ES-I3 (cell line): Measurements from ENCODE around the gene NARS2.

Experiments used
- H3K36me3 ChIP-seq: 2 replicates; pipeline ENCODE4 v1.6.1; 2013; ENCODE audit warnings: mild to moderate bottlenecking, low read length, control low read depth, moderate library complexity; ENCODE audit not compliant: insufficient read depth
- H3K4me1 ChIP-seq: 2 replicates; pipeline ENCODE4 v1.6.1; 2013; ENCODE audit warnings: mild to moderate bottlenecking, control low read depth, low read length; ENCODE audit not compliant: insufficient read depth
- H3K9ac ChIP-seq: 2 replicates; pipeline ENCODE4 v1.6.1; 2013; ENCODE audit warnings: low read depth, mild to moderate bottlenecking, low read length, moderate library complexity
- H3K9me3 ChIP-seq: 2 replicates; pipeline ENCODE4 v1.6.1; 2013; ENCODE audit warnings: mild to moderate bottlenecking, low read length, moderate library complexity; ENCODE audit not compliant: control insufficient read depth, insufficient read depth

Gene NARS2

DNA sequence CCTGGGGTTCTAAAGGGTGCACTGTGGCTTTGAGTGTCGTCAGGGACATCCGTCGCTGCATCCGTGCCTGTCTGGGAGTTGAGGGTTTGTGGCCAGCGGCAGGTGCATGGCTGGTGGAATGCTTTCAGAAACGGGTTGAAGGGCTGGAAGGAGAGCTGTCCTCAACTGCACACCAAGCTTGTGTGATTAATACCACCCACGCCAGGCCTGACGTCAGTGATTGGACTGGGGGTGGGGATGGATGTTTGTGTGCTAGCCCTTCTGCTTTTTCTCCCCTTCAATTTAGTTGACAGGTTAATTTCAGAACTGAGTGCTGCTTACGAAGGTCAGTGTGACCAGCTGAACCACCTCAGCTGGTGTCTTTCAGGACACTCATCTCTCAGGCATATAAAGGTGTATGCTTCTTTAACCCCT lies 153.9 kb downstream of the NARS2 start:
- Histone ChIP-seq H3K9me3 (no peaks in the 10 kb centered on the region), H3K36me3 (no peaks in the 10 kb centered on the region), H3K9ac (no peak overlapping the region), H3K4me1 (peaks cover 17% of the 10 kb centered on the region)

DNA sequence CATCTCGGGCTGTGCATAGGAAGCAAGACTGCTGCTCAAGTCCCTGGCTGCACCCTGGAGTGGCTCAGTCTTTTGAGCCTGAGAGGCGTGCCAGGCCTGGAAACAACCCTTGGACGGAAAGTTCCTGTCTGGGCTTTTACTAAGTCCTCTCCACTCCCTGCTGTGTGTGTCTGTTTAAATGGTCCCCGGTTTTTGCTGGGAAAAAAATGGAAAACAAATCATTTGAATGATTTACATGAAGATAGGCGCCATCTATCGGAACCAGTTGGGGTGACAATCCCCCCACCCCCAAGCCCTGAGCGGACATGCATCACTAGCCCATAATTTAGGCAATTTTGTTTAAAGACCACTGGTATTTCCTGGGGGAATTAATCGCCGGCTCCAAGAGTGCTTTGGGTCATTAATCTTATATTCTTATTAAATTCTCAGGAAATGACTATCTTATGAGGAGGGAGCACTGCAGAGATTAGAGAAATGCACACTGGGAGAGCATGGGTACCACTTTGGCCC lies 154.4 kb downstream of the NARS2 start:
- Histone ChIP-seq H3K9ac (no peak overlapping the region), H3K4me1 (peaks cover 15% of the 10 kb centered on the region), H3K9me3 (no peaks in the 10 kb centered on the region), H3K36me3 (no peaks in the 10 kb centered on the region)

DNA sequence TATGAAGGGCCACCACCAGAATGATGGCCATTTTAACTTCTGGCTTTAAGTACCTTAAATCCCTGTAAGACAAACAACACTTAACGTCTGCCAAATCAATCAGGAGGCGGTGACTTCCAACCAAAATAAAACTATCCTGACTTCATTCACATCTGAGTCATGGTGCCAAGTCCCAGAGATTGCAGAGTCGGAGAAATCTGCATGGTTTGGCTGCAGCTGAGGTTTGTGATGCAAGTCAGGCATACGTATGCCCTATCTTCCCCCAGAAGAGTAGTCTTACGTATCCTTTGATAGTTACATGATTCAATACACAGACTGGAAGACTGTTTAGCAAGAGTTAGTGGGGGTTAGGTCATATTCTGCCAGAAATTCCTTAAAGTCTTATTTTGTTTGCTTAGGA lies 155.3 kb downstream of the NARS2 start:
- Histone ChIP-seq H3K36me3 (no peaks in the 10 kb centered on the region), H3K9ac (no peak overlapping the region), H3K9me3 (no peaks in the 10 kb centered on the region), H3K4me1 (peaks cover 5% of the 10 kb centered on the region)

DNA sequence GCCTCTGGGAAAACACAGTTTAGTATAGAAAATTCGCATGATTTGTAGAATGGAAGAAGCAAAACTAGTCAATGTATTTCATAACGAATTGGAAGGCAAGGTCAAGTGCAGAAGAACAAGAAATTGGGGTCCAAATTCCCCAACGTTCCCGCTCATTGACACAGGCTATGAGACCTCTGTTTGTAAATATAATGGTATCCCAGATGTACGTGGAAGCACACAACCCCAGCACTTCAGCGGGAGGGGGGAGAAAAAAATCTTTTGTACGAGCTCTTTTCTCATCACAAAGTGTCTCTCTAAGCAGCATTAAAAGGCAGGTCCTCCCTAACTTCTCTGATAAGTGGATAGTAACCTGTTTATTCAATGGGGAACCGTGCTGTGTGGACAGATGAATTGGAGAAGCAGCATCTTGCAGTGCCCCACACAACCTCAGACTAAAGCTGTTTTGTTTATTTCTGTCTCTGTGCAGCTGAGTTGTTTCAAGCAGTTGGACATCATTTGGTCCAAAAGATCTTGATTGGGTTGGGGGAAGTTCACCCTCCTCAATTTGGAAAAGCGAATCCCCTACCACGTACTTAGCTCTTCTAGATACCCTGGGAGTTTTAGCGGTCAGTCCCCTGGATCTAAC lies 156.0 kb downstream of the NARS2 start:
- peaks cover 4% of the 10 kb centered on the region for H3K4me1 ChIP-seq
- H3K9ac ChIP-seq = peak overlapping the region; percentile 84; the same call in 1 of the 2 replicates
- H3K9me3 ChIP-seq = no peaks in the 10 kb centered on the region
- no peaks in the 10 kb centered on the region for H3K36me3 ChIP-seq

DNA sequence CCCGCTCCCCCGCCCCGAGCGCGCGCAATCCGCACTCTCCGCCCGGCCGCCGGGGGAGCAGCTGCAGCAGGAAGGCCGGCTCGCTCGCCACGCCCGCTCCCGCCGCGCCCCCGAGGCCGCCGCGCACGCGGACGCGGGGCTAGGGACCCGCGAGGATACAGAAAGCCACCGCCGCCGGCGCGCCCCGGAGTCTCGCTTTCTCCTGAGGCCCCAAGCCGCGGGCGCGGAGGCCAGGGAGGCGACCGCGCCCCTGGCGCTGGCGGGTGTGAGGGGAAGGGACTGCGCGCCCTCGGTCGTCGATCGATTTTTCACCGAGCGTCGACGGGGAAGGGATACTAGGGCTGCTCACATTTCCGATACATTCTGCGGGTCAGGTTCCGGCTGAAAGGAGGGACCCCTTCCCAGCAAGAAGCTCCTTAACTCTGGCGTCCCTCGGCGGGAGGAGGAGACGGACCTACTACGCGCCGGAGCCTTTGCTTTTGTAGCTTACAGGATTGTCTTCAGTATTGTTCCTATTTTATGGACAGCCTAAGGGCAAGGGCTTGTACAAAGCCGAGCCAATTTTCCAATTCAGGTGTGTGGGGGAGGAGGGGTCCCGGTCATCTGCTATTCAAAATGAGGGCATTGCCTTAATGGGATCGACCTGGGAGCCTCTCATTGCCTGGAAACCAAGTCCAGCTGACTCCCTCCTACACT lies 156.6 kb downstream of the NARS2 start:
- H3K9ac ChIP-seq = peak overlapping the region; percentile 84
- H3K4me1 ChIP-seq = peaks cover 4% of the 10 kb centered on the region
- no peaks in the 10 kb centered on the region for H3K36me3 ChIP-seq
- no peaks in the 10 kb centered on the region for H3K9me3 ChIP-seq

DNA sequence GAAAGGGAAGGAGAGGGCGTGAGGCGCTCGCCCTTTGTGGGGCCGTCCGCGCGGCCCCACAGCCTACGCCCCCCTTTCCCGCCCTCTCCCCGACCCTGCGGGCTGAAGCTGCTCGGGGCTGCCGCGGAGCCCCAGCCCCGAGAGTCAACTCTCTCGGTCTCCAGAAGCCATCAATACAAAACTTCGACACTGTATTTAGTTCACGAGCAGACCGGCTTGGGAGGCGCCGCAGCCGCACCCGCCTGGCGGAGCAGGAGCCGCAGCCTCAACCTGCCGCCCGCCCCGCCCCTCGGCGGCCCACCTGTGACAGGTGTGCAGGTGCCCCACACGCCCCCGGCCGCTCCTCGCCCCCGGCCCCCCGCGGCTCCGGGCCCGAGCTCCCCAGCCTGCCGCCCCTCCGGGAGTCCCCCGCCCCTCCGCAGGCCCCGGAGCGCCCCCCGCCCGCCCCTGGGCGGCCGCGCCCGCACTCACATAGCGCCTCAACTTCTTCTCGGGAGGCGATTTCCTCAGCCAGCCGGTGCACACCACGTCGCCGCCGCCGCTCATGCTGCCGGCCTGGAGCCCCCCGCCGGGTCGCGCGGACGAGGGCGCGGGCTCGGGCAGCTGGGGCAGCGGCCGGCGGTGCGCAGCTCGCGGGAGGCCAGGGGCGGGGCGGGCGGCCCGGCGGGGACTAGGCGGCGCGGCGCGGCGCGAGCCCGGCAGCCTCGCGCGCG lies 157.3 kb downstream of the NARS2 start, which contains the start of gene GAB2:
GAB2 (minus strand) TSS at position 646 of the 713 bp plus-strand sequence; CDS start at position 546, 100 bp downstream.
- Histone ChIP-seq H3K9ac (peak within 1 kb of the TSS; percentile 84), H3K36me3 (no peaks in the 10 kb centered on the region), H3K9me3 (no peaks in the 10 kb centered on the region), H3K4me1 (peaks cover 4% of the 10 kb centered on the region)

DNA sequence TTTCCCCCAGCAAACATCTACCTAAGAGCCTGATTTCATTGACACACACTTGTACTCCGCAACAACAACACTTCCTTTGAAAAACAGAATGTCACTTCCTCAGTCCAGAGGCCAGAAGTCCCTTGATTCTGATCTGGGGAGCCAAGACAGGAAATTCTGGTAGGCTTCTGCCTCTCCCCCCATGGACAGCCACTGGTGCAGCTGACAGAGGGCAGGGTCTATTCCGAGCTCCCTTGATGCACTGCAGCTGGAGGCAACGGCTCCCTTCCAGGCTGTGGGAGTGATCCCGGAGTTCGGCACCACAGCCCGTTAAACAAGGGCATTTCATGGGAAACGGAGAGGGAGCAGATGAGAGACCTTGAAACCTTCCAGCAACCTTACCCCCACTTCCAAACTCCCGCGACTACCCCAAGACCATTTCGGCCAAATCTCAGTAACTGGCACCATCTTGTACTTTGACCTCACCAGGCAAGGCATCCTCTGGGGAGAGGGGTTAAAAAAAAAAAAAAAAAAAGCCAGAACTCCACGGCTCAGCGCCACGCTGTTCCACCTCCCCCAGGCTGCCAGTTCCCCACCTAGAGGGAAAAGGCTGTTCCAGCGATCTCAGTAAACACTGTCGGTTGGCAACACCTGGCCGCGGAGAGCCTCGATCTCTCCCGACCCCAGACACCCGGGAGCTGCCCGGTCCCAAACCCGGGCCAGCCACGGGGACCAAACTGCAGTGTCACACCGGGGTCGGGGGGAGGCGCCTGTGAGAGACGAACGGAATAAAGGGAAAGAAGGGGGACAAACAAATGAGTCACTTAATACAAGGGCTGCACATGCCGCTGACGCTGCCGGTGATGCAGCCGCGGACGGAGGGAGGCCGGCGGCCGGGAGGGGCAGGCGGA lies 158.1 kb downstream of the NARS2 start:
- H3K4me1 ChIP-seq = peaks cover 4% of the 10 kb centered on the region
- no peaks in the 10 kb centered on the region for H3K9me3 ChIP-seq
- H3K9ac ChIP-seq = peak overlapping the region; percentile 62
- no peaks in the 10 kb centered on the region for H3K36me3 ChIP-seq

DNA sequence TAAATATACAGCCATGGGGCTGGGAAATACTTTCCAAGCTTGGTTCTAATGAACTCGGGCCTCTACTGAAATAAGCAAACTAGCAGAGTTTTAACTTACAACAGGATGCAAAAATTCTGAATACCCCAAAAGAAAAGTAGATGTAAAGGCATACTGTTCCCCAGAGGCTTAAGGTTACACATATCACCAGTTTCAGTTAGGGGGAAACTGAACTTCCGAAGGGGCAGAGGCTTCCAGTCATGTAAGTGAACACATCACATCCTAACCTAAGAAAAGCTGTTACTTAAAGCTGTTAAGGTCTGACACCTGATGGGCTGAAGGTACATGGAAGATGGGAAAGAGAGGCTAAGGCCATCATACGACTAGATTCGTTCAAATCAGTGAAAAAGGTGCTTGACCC lies 159.3 kb downstream of the NARS2 start:
- Histone ChIP-seq H3K4me1 (peaks cover 4% of the 10 kb centered on the region), H3K9me3 (no peaks in the 10 kb centered on the region), H3K36me3 (no peaks in the 10 kb centered on the region), H3K9ac (no peak overlapping the region)

DNA sequence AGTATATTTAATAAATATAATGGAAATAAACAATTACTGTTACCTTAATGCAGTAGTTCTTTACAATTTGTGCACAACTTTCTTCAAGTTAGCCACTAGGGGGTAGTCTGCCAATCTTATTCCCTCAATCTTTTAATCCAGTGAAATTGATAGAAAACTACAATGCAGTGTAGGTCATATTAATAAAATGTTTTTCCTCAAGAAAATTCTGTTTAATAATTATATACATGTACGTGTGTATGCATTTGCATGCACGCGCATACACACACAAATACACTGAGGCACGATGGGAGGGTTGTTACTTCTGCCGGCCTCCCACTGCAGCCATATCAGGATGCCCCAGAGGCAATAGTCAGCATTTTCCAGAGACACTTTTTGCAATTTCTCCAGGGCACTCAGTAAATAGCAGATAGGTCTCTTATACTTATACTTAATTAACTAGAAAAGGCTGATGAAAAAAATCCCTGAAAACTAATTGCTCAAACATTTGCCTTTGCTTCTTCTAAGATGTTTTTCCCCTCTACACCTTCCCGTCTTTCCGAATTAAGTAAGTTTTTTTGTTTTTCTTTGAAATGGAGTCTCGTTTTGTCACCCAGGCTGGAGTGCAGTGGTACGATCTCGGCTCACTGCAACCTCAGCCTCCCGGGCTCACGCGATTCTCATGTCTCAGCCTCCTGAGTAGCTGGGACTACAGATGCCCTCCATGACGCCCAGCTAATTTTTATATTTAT lies 160.2 kb downstream of the NARS2 start:
- Histone ChIP-seq H3K9me3 (no peaks in the 10 kb centered on the region), H3K36me3 (no peaks in the 10 kb centered on the region), H3K4me1 (peaks cover 3% of the 10 kb centered on the region), H3K9ac (no peak overlapping the region)

DNA sequence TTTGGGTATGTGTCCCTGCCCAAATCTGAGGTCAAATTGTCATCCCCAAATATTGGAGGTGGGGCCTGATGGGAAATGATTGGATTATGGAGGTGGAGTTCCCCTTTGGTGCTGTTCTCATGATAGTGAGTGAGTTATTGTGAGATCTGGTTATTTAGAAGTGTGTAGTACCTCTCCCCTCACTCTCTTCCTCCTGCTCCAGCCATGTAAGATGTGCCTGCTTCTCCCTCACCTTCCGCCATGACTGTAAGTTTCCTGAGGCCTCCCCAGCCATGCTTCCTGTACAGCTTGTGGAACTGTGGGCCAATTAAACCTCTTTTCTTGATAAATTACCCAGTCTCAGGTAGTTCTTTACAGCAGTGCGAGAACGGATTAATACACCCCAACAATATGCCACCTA lies 166.0 kb downstream of the NARS2 start:
- no peak overlapping the region for H3K9ac ChIP-seq
- no peaks in the 10 kb centered on the region for H3K36me3 ChIP-seq
- H3K9me3 ChIP-seq = no peaks in the 10 kb centered on the region; the same call in 1 of the 2 replicates
- H3K4me1 ChIP-seq = no peaks in the 10 kb centered on the region

DNA sequence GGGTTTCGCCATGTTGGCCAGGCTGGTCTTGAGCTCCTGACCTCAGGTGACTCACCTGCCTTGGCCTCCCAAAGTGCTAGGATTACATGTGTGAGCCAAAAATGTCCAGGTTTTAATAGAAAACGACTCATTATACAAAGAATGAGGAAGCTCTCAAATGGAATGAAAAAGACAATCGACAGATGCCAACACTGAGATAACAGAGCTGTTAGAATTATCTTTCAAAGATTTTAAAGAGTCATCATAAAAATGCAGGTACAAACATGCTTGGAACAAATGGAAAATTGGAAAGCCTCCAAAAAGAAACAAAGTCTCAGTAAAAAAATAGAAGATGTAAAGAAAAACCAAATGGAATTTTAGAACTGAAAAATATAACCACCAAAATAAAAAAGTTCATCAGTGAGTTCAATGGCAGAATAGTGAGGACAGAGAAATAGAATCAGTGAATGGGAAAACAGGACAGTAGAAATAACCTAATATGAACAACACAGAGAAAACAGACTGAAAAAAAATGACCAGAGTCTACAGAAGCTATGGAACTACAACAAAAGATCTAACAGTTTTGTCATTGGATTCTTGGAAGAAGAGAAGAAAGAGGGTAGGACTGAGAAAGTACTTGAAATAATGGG lies 168.0 kb downstream of the NARS2 start:
- H3K9me3 ChIP-seq = no peaks in the 10 kb centered on the region; the same call in 1 of the 2 replicates
- H3K9ac ChIP-seq = no peak overlapping the region
- no peaks in the 10 kb centered on the region for H3K36me3 ChIP-seq
- no peaks in the 10 kb centered on the region for H3K4me1 ChIP-seq

DNA sequence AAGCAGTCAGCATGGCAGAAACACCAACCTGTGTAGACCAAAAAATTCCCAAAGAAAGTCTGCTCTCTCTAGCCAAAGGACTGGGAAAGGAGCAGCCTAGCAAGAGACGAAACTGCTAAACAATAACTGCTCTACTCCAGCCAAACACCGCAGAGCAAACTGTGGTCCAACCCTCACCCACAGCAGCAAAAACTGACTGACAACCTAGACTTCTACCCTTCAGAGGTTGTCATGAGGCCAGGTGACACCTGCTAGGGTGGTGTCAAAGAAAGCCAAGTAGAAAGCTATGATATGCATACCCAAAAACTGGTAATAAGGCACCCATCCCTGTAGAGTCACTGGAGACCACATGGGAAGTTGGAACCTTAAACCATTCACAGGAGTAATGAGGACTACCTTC lies 168.9 kb downstream of the NARS2 start:
- H3K9ac ChIP-seq = no peak overlapping the region
- no peaks in the 10 kb centered on the region for H3K36me3 ChIP-seq
- no peaks in the 10 kb centered on the region; the same call in 1 of the 2 replicates for H3K9me3 ChIP-seq
- no peaks in the 10 kb centered on the region for H3K4me1 ChIP-seq

DNA sequence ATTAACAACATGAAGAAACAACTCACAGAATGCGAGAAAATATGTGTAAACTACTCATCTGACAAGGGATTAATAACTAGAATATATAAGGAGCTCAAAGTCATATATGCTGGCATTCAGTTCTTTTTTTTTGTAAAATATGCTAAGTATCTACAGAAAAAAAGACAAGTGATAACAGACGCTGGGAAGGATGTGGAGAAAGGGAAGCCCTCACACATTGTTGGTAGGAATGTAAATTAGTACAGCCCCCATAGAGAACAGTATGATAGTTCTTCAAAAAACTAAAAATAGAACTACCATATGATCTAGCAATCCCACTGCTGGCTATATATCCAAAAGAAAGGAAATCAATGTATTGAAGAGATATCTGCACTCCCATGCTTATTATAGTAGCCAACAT lies 170.9 kb downstream of the NARS2 start:
- peaks cover 10% of the 10 kb centered on the region for H3K4me1 ChIP-seq
- H3K9ac ChIP-seq = no peak overlapping the region
- H3K36me3 ChIP-seq = no peaks in the 10 kb centered on the region
- no peaks in the 10 kb centered on the region; the same call in 1 of the 2 replicates for H3K9me3 ChIP-seq
